SK-N-SH (cell line): ENCODE results near the gene SLC22A13. TPM values are rescaled to one million over a fixed set of nuclear protein-coding genes. Genes with fewer than 3 reads are reported as not detected.

Experiments used
- CTCF ChIA-PET: fragments of 300-600, 350-600 bp; formaldehyde crosslinking; extraction: SDS; loops from one replicate; lab custom pipeline; 2021; lab: Yijun Ruan, JAX
- POLR2A ChIA-PET: fragments of 350-600 bp; sonication (Branson Sonifier 250); formaldehyde crosslinking; extraction: SDS; loops from one replicate; lab custom pipeline; 2020; ENCODE audit warnings: antibody characterized with exemption, inconsistent platforms; lab: Yijun Ruan, JAX
- DNase-seq: peaks from one replicate; pipeline ENCODE4 v3.0.0; 2012
- H2AFZ ChIP-seq: fragments of 200-600 bp; sonication (generic); 2 replicates; pipeline ENCODE4 v1.8.1; 2016; ENCODE audit warnings: antibody characterized with exemption, mild to moderate bottlenecking, low read depth
- H3F3A ChIP-seq: fragments of 200-600 bp; sonication (generic); replicated peaks from 2 replicates; pipeline ENCODE3; 2016; ENCODE audit warnings: antibody characterized with exemption, mild to moderate bottlenecking; ENCODE audit not compliant: insufficient read depth
- H3K27ac ChIP-seq, 2 experiments: fragments of 200-500 bp in 1 of 2; fragments of 200-600 bp in 1 of 2; sonication (Bioruptor generic) in 1 of 2; sonication (generic), shearing (Covaris generic) in 1 of 2; 2 replicates each; pipeline versions ENCODE4 v1.5.1 to v1.6.1; 2014 to 2016; ENCODE audit warnings: low read depth in 2 of 2, inconsistent platforms in 1 of 2, low read length in 1 of 2, mild to moderate bottlenecking in 1 of 2, mixed read lengths in 1 of 2
- H3K27me3 ChIP-seq: fragments of 200-600 bp; sonication (generic), shearing (Covaris generic); 2 replicates; pipeline ENCODE4 v1.6.1; 2016; ENCODE audit warnings: mixed run types; ENCODE audit not compliant: insufficient read depth
- H3K36me3 ChIP-seq, 2 experiments: fragments of 200-500 bp in 1 of 2; fragments of 200-600 bp in 1 of 2; sonication (Bioruptor generic) in 1 of 2; sonication (generic) in 1 of 2; replicated peaks in 1 of 2; 2 replicates each; pipeline versions ENCODE3 to v1.5.1; 2014 to 2016; ENCODE audit warnings: low read length in 1 of 2, mild to moderate bottlenecking in 1 of 2; ENCODE audit not compliant: insufficient read depth in 2 of 2, control insufficient read depth in 1 of 2
- H3K4me1 ChIP-seq, 2 experiments: fragments of 200-500 bp in 1 of 2; fragments of 200-600 bp in 1 of 2; sonication (Bioruptor generic) in 1 of 2; sonication (generic), shearing (Covaris generic) in 1 of 2; 2 replicates each; pipeline versions ENCODE4 v1.5.1 to v1.6.1; 2014 to 2016; ENCODE audit warnings: low read depth in 1 of 2, low read length in 1 of 2, mixed run types in 1 of 2; ENCODE audit not compliant: insufficient read depth in 2 of 2, control insufficient read depth in 1 of 2
- H3K4me2 ChIP-seq: fragments of 200-600 bp; sonication (generic), shearing (Covaris generic); 2 replicates; pipeline ENCODE4 v1.6.1; 2017; ENCODE audit warnings: mixed run types
- H3K4me3 ChIP-seq, 2 experiments: fragments of 200-500 bp in 1 of 2; fragments of 200-600 bp in 1 of 2; sonication (Bioruptor generic) in 1 of 2; sonication (generic), shearing (Covaris generic) in 1 of 2; 2 replicates each; pipeline versions ENCODE4 v1.5.1 to v1.8.1; 2014 to 2016; ENCODE audit warnings: low read depth in 2 of 2, inconsistent platforms in 1 of 2, low read length in 1 of 2, mild to moderate bottlenecking in 1 of 2, mixed read lengths in 1 of 2, moderate library complexity in 1 of 2
- H3K79me2 ChIP-seq: fragments of 200-600 bp; sonication (generic); 2 replicates; pipeline ENCODE4 v1.8.1; 2017; ENCODE audit warnings: mild to moderate bottlenecking; ENCODE audit not compliant: insufficient read depth
- H3K9ac ChIP-seq: fragments of 200-600 bp; sonication (generic); 2 replicates; pipeline ENCODE4 v1.6.1; 2017; ENCODE audit warnings: mixed run types
- H3K9me2 ChIP-seq: fragments of 200-600 bp; sonication (generic); 2 replicates; pipeline ENCODE4 v1.6.1; 2017; ENCODE audit warnings: mixed run types
- H3K9me3 ChIP-seq: fragments of 200-600 bp; sonication (generic); 2 replicates; pipeline ENCODE4 v1.6.1; 2017; ENCODE audit warnings: mixed run types, mild to moderate bottlenecking, moderate library complexity
- H4K20me1 ChIP-seq: fragments of 200-600 bp; sonication (generic); 2 replicates; pipeline ENCODE4 v1.6.1; 2017; ENCODE audit warnings: mild to moderate bottlenecking, mixed run types; ENCODE audit not compliant: insufficient read depth
- CHD2 ChIP-seq: fragments of 150-350 bp; IDR thresholded peaks from 2 replicates; pipeline ENCODE4 v1.6.1; 2018; ENCODE audit warnings: low read length; ENCODE audit not compliant: partially characterized antibody
- FOXM1 ChIP-seq: IDR thresholded peaks from 2 replicates; pipeline ENCODE4 v1.4.0; 2012; ENCODE audit warnings: low read depth, mild to moderate bottlenecking
- GABPA ChIP-seq: IDR thresholded peaks from 2 replicates; pipeline ENCODE4 v1.4.0; 2012; ENCODE audit warnings: low read depth, mild to moderate bottlenecking
- IRF3 ChIP-seq: fragments of 150-350 bp; IDR thresholded peaks from 2 replicates; pipeline ENCODE4 v1.6.1; 2016; ENCODE audit warnings: mild to moderate bottlenecking, low read depth, low read length
- MAX ChIP-seq: IDR thresholded peaks from 2 replicates; pipeline ENCODE4 v1.4.0; 2012; ENCODE audit warnings: low read depth
- MXI1 ChIP-seq: IDR thresholded peaks from 2 replicates; pipeline ENCODE4 v1.6.1; 2012; ENCODE audit warnings: mild to moderate bottlenecking, low read depth, low read length, improper control_type of control experiment
- NFIC ChIP-seq: IDR thresholded peaks from 2 replicates; pipeline ENCODE4 v1.4.0; 2012; ENCODE audit warnings: borderline replicate concordance
- NRF1 ChIP-seq: IDR thresholded peaks from 2 replicates; pipeline ENCODE4 v1.6.1; 2012; ENCODE audit warnings: low read depth, mild to moderate bottlenecking, low read length
- PBX3 ChIP-seq: IDR thresholded peaks from 2 replicates; pipeline ENCODE4; 2012
- POLR2AphosphoS5 ChIP-seq: IDR thresholded peaks from 2 replicates; pipeline ENCODE4 v1.6.1; 2012; ENCODE audit warnings: low read depth, low read length
- RAD21 ChIP-seq: IDR thresholded peaks from 2 replicates; pipeline ENCODE4 v1.6.1; 2012; ENCODE audit warnings: mild to moderate bottlenecking, low read length
- REST ChIP-seq: IDR thresholded peaks from 2 replicates; pipeline ENCODE4 v1.6.1; 2012; ENCODE audit warnings: mild to moderate bottlenecking, low read depth, low read length, moderate library complexity
- RFX5 ChIP-seq: IDR thresholded peaks from 2 replicates; pipeline ENCODE4 v1.6.1; 2012; ENCODE audit warnings: mild to moderate bottlenecking, improper control_type of control experiment, low read length
- RXRA ChIP-seq: IDR thresholded peaks from 2 replicates; pipeline ENCODE4 v1.4.0; 2012; ENCODE audit warnings: low read depth, mild to moderate bottlenecking, borderline replicate concordance
- SIN3A ChIP-seq: IDR thresholded peaks from 2 replicates; pipeline ENCODE4 v1.6.1; 2012; ENCODE audit warnings: low read depth, mild to moderate bottlenecking, low read length, moderate library complexity, borderline replicate concordance
- TCF12 ChIP-seq: IDR thresholded peaks from 2 replicates; pipeline ENCODE4 v1.4.0; 2012
- TEAD4 ChIP-seq: IDR thresholded peaks from 2 replicates; pipeline ENCODE4 v1.4.0; 2012; ENCODE audit warnings: mild to moderate bottlenecking, borderline replicate concordance; ENCODE audit not compliant: insufficient read depth
- USF2 ChIP-seq: fragments of 150-350 bp; IDR thresholded peaks from 2 replicates; pipeline ENCODE4 v1.6.1; 2017; ENCODE audit warnings: antibody characterized with exemption, low read length, low read depth, borderline replicate concordance
- YY1 ChIP-seq: IDR thresholded peaks from 2 replicates; pipeline ENCODE4 v1.4.0; 2012; ENCODE audit warnings: low read depth, mild to moderate bottlenecking
- ZBTB33 ChIP-seq: IDR thresholded peaks from 2 replicates; pipeline ENCODE4 v1.4.0; 2012; ENCODE audit warnings: low read depth, borderline replicate concordance
- WGBS: methylation state at CpG from one replicate; pipeline ENCODE4 v1.1.6; 2017; ENCODE audit warnings: low lambda C conversion rate; 5-methylcytosine and 5-hydroxymethylcytosine counted together
- polyA plus RNA-seq, 3 experiments: library from polyadenylated mRNA; depleted of rRNA; stranded (reverse); fragments of >200 nt; gene quantifications; 2 replicates each; pipeline ENCODE4 v1.2.3, GENCODE V29; 2012

Gene SLC22A13
- polyA plus RNA-seq, 1 of the 3 experiments (the other 2 are of a cell fraction), result 0.08 TPM

GRCh38 chr3:38308456-38308855 lies 42.8 kb downstream of the SLC22A13 start:
- ChIA-PET POLR2A (no interaction called here), CTCF (interaction anchor here (3.0 kb wide), 1 partner anchor 10 kb away, joined by 11 read pairs; no protein-coding TSS in a partner anchor)
- no peaks in the 10 kb centered on the region for H3K9me2 ChIP-seq
- TF ChIP-seq NRF1, result no peak
- TF ChIP-seq REST, result no peak
- TF ChIP-seq MAX, result no peak
- no peak for TF ChIP-seq RAD21
- no peak for TF ChIP-seq RFX5
- no peak for TF ChIP-seq SIN3A
- no peak for TF ChIP-seq CHD2
- TF ChIP-seq NFIC, result no peak
- no peak for TF ChIP-seq POLR2AphosphoS5
- TF ChIP-seq TEAD4, result no peak
- TF ChIP-seq GABPA, result no peak
- TF ChIP-seq IRF3, result no peak
- no peak for TF ChIP-seq RXRA
- no peak for TF ChIP-seq YY1
- no peaks in the 10 kb centered on the region; the same call in 1 of the 2 replicates for H3K27me3 ChIP-seq
- WGBS, result 72% methylated on average over 7 of the region's 9 CpGs
- H3K9ac ChIP-seq, result no peak overlapping the region
- no peaks in the 10 kb centered on the region for H3F3A ChIP-seq
- no peak overlapping the region for H3K4me2 ChIP-seq
- H3K4me3 ChIP-seq, result no peak overlapping the region
- no peaks in the 10 kb centered on the region for H3K79me2 ChIP-seq
- no peak overlapping the region for H2AFZ ChIP-seq
- H3K4me1 ChIP-seq, result no peaks in the 10 kb centered on the region; a peak in 1 of 4 replicates
- no peaks in the 10 kb centered on the region for H3K9me3 ChIP-seq
- no peak overlapping the region for H3K27ac ChIP-seq
- DNase-seq, result no peak
- H4K20me1 ChIP-seq, result no peaks in the 10 kb centered on the region
- H3K36me3 ChIP-seq, result no peaks in the 10 kb centered on the region

- no peaks in the 10 kb centered on the region for H3K36me3 ChIP-seq
- H3K4me2 ChIP-seq, result no peak overlapping the region
- 38% methylated on average over 1 of the region's 1 CpG for WGBS
- no peak overlapping the region for H3K4me3 ChIP-seq
- no peaks in the 10 kb centered on the region for H4K20me1 ChIP-seq
- no peaks in the 10 kb centered on the region for H3K79me2 ChIP-seq
- no peak for DNase-seq
- no peak overlapping the region for H3K9ac ChIP-seq
- no peaks in the 10 kb centered on the region; the same call in 1 of the 2 replicates for H3K27me3 ChIP-seq
- no peak overlapping the region for H3K27ac ChIP-seq
- no peaks in the 10 kb centered on the region for H3K9me2 ChIP-seq
- H3K9me3 ChIP-seq, result no peaks in the 10 kb centered on the region
- no peak overlapping the region for H2AFZ ChIP-seq
- CTCF ChIA-PET, result no interaction called here
- no peaks in the 10 kb centered on the region for H3F3A ChIP-seq
- peaks cover 0 to 22% of the 10 kb centered on the region in 2 experiments; a peak in 1 of 4 replicates for H3K4me1 ChIP-seq
- POLR2A ChIA-PET, result no interaction called here
- TF ChIP-seq TCF12 (no peak), NRF1 (no peak), MXI1 (no peak), ZBTB33 (no peak), MAX (no peak), PBX3 (no peak), FOXM1 (no peak), USF2 (no peak)
Observed at GRCh38 chr3:38311476-38311875, 45.9 kb downstream of the SLC22A13 start.
